Caki2 (cell line): ENCODE data around the gene LHFPL5. TPM values are rescaled to one million over a fixed set of nuclear protein-coding genes. Genes with fewer than 3 reads are reported as not detected.

ENCODE experiments used
- DNase-seq: peaks from one replicate; pipeline ENCODE4 v3.0.0-alpha.2; 2015; ENCODE audit warnings: low read depth
- in situ Hi-C: cut with HindIII; loops from 2 replicates; pipeline ENCODE4 v1.10.0; 2016; ENCODE audit warnings: low sequenced_read_pairs, low pct_unique_long_range_greater_than_20kb, mixed read lengths
- total RNA-seq: library from RNA; depleted of rRNA; stranded (reverse); fragments of >200 nt; shearing (Covaris generic); gene quantifications from 2 replicates; pipeline ENCODE4 v1.2.3, GENCODE V29; 2014; ENCODE audit warnings: low replicate concordance; rRNA removed

Gene LHFPL5
- total RNA-seq, 1 experiment from 2014 or later = 1.0 TPM

DNA sequence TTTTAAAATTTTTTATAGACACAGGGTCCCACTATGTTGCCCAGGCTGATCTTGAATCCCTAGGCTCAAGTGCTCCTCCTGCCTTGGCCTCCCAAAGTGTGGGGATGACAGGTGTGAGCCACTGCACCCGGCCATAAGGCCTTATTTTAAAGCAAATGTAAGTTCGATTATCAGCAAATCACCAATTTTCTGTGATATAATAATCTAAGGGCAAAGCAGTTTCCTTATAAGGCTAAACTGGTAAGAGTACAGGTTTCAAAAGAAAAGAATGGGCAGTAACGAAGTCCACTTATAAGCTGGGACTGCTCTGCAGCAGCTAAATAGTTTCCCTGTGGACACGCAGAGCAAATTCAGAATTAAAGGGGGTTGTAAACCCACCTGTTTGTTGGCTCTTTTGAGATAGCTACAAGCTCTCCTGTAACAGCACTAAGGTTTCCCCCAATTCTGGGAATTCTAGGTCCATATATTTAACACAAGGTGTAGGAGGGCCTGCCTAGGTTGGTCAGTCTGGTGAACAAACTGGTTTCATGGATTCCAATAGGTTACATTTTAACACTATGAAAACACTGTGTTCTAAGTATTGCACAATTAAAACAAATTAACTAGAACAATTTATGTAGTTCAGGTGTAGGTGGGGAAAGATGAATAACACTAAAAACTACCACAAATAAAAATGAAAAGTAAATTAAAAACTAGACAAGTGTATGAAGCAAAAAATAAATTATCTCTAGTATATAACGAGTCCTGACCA lies 26.3 kb downstream of the LHFPL5 start:
- in situ Hi-C loops = no loop called here

GRCh38 chr6:35833536-35833935 lies 28.4 kb downstream of the LHFPL5 start:
- in situ Hi-C loops = no loop called here
- DNase-seq = peak; percentile 76

More for the DNA sequence above, 26.3 kb downstream of the LHFPL5 start:
- peak; percentile 39 for DNase-seq

GRCh38 chr6:35839019-35839418 lies 33.9 kb downstream of the LHFPL5 start:
- in situ Hi-C loops = no loop called here
- DNase-seq = no peak

- no peak for DNase-seq
- in situ Hi-C loops = no loop called here
Observed at GRCh38 chr6:35842381-35842780, 37.2 kb downstream of the LHFPL5 start.

DNA sequence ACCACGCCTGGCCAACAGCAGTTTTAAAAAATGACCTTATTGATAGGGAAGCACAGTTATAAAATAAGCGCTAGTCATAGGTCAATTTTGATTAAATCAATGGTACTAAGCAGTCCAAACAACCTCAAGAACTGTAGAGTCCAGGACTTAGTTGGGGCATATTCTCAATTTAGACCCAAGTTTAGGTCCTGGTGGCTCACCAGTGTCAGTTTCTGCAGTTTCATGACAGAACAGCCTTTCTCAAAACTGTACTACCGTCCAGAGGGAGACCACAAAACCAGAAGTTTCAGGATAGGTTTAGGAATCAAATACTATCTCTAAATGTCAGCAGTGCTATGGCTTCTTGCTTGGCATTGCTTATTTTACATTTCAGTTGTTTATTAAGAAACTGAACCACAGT lies 39.1 kb downstream of the LHFPL5 start:
- in situ Hi-C loops = no loop called here
- DNase-seq = no peak

DNA sequence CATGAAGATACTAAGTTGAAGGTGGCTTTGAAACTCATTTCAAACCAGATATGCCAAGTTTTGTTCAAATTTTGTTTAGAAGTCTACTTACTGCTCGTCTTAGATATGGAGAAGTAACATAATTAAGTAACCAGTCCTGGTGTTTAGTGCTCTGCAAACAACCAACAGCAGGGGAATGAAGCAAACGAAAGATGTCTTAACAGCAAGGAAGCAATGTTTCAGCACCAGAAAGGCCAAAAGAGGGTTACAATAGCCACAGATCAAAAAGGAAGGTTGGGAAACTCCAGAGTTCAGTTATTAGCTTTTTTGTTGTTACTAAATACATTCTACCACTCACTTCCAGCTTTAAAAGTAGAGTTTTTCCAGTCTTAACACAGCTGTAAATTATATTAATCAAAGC lies 45.1 kb downstream of the LHFPL5 start:
- DNase-seq = no peak
- in situ Hi-C loops = no loop called here

DNA sequence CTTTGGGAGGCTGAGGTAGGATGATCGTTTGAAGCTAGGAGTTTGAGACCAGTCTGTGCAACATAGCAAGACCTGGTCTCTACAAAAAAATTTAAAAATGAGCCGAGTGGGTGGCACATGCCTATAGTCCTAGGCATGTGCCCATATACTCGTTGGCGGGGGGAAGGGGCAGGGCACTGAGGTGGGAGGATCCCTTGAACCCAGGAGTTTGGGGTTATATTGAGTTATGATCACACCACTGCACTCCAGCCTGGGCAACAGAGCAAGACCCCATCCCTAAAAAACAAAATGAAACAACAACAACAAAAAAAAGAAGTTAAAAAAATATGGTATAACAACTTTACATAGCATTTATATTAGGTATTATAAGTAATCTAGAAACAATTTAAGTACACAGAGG lies 47.8 kb downstream of the LHFPL5 start:
- no peak for DNase-seq
- in situ Hi-C loops = no loop called here

DNA sequence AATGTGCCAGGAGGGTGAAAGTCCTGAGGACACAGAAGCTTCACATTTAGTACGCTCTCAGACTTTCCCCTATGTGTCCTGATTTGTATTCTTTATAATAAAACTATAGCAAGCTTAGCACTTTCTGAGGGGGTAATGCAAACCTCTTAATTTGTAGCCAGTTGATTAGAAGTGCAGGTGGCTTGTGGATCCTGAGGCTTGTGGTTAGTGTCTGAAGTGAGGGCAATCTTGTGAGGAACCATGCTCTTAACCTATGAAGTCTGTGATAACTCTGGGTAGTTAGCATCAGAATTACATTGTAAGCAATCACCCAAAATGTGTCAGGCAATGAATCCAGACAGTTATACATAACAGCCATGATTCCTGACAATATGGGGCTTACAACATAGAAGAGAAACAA lies 51.1 kb downstream of the LHFPL5 start:
- in situ Hi-C loops = no loop called here
- DNase-seq = no peak

DNA sequence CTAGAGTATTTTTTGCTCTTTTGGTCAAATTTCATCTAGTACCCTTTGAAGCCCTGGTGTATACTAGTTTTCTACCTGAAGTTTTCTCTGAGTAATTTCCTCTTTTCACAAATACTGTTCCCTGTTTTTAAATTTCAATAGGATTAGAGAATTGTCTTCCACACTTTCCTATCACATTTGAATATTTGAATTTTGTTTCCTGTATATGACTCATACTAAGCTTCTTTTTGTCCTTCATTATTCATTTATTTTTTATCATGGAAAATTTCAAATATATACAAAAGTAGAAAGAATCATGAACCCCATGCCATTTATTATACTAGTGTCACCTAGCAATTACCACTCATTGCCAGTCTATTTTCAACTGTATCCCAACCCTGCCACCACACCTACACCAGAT lies 52.7 kb downstream of the LHFPL5 start:
- in situ Hi-C loops = no loop called here
- no peak for DNase-seq

- no peak for DNase-seq
- in situ Hi-C loops = no loop called here
Observed at GRCh38 chr6:35859367-35859766, 54.2 kb downstream of the LHFPL5 start.

Other genes with a start within 250 kb of the LHFPL5 start
- 4.3 and 6.9 TPM in 2 replicates for gene FKBP5, start 116.4 kb upstream of the LHFPL5 start, total RNA-seq
- 1.9 and 4.6 TPM in 2 replicates for gene ARMC12, start 68.3 kb upstream of the LHFPL5 start, total RNA-seq
- gene CLPSL2, start 28.8 kb upstream of the LHFPL5 start, total RNA-seq = not detected in 2 replicates
- gene CLPSL1, start 24.3 kb upstream of the LHFPL5 start, total RNA-seq = 2.4 TPM in 1 of 2 replicates, not detected in the other
- gene CLPS, start 8.0 kb upstream of the LHFPL5 start, total RNA-seq = not detected in 2 replicates
- gene SRPK1, start 115.7 kb downstream of the LHFPL5 start, total RNA-seq = 17.1 and 37.8 TPM in 2 replicates
- gene SLC26A8, start 219.3 kb downstream of the LHFPL5 start, total RNA-seq = not detected in 2 replicates
- 27.0 and 40.4 TPM in 2 replicates for gene MAPK14, start 222.5 kb downstream of the LHFPL5 start, total RNA-seq